Measurements from ENCODE around the gene BCCIP. TPM values are rescaled to one million over a fixed set of nuclear protein-coding genes. Genes with fewer than 3 reads are reported as not detected.

The BCCIP gene
- total RNA-seq, 1 donor from 2014 or later, result 54.1 TPM

GRCh38 chr10:125881192-125881591 is 57.8 kb downstream of the BCCIP start, which contains the start of gene DHX32:
Gene DHX32, minus strand, starts transcription at chr10:125881292. Its CDS starts 468 bp downstream, at chr10:125880824.
- H3K36me3 Mint-ChIP-seq, result peaks cover 37% of the 10 kb centered on the region
- H3K9me3 Mint-ChIP-seq, result peaks cover 14% of the 10 kb centered on the region
- no peak within 1 kb of the TSS for H3K4me3 Mint-ChIP-seq
- H3K4me1 Mint-ChIP-seq, result peaks cover 13% of the 10 kb centered on the region
- no peak for DNase-seq (ENCODE audit: low spot score in 2 of 2, unreplicated experiment in 2 of 2)
- H3K27me3 Mint-ChIP-seq (ENCODE audit: low read depth), result no peaks in the 10 kb centered on the region
- no peak for TF ChIP-seq CTCF (IDR thresholded peaks at IDR 0.05; ENCODE audit: unreplicated experiment)
- H3K27ac Mint-ChIP-seq, result peak within 1 kb of the TSS; percentile 47

DNA sequence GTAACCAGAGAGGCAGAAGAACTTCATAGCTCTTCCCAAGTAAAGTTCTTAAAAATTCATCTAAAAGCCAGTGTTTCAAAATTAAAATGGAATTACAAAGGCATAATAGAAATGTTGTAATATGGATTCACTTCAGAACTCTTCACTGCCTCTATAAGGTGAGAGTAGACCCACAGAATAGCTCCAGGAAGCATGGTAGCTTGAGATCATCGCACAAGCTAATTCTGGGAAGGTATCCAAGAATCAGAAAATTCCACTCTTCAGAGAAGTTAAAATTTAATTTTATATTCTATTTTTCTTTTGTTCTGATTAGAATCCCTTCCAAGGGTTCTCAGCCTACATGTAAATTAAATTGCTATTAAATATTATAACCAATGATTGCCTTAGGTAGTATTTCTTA is 59.2 kb downstream of the BCCIP start:
- no peak for TF ChIP-seq CTCF (IDR thresholded peaks at IDR 0.05; ENCODE audit: unreplicated experiment)
- no peak overlapping the region for H3K4me3 Mint-ChIP-seq
- no peaks in the 10 kb centered on the region for H3K27me3 Mint-ChIP-seq (ENCODE audit: low read depth)
- peaks cover 13% of the 10 kb centered on the region for H3K4me1 Mint-ChIP-seq
- H3K9me3 Mint-ChIP-seq, result peaks cover 9% of the 10 kb centered on the region
- no peak for DNase-seq (ENCODE audit: low spot score in 2 of 2, unreplicated experiment in 2 of 2)
- H3K36me3 Mint-ChIP-seq, result peaks cover 24% of the 10 kb centered on the region
- H3K27ac Mint-ChIP-seq, result no peak overlapping the region

- no peak overlapping the region for H3K27ac Mint-ChIP-seq
- H3K4me3 Mint-ChIP-seq, result no peak overlapping the region
- DNase-seq (ENCODE audit: low spot score in 2 of 2, unreplicated experiment in 2 of 2), result no peak
- peaks cover 18% of the 10 kb centered on the region for H3K36me3 Mint-ChIP-seq
- TF ChIP-seq CTCF (IDR thresholded peaks at IDR 0.05; ENCODE audit: unreplicated experiment), result no peak
- H3K27me3 Mint-ChIP-seq (ENCODE audit: low read depth), result no peaks in the 10 kb centered on the region
- H3K9me3 Mint-ChIP-seq, result peaks cover 3% of the 10 kb centered on the region
- H3K4me1 Mint-ChIP-seq, result peaks cover 13% of the 10 kb centered on the region
Observed at GRCh38 chr10:125883211-125883610, 59.9 kb downstream of the BCCIP start.

Small RNAs within 50 kb of the gene (microRNA-seq; reads per million reads assigned to microRNA genes)
- gene MIR4484, result not detected

Other genes starting within 250 kb of the BCCIP start
- not detected in 3 replicates for gene TEX36, start 140.4 kb upstream of the BCCIP start, total RNA-seq
- 45.9 to 49.7 TPM (median 48.0 TPM) in 3 replicates for gene EDRF1, start 103.8 kb upstream of the BCCIP start, total RNA-seq
- gene MMP21, start 47.7 kb upstream of the BCCIP start, total RNA-seq, result 0.18 to 0.27 TPM (median 0.23 TPM) in 3 replicates
- gene UROS, start 288 bp upstream of the BCCIP start, total RNA-seq, result 63.2 to 65.7 TPM (median 64.0 TPM) in 3 replicates
- 30.0 to 33.0 TPM (median 31.0 TPM) in 3 replicates for gene DHX32, start 57.7 kb downstream of the BCCIP start, total RNA-seq
- gene FANK1, start 73.0 kb downstream of the BCCIP start, total RNA-seq, result 10.1 to 11.0 TPM (median 10.2 TPM) in 3 replicates

All from mesothelial cell of epicardium (in vitro differentiated cells).